ENCODE measurements around the gene TAF11L7.
"Not testable (repeated sequence)": the region's sequence is repeated elsewhere in the genome, so short reads cannot be mapped to it uniquely, and the experiment has no call there.

Gene TAF11L7

DNA sequence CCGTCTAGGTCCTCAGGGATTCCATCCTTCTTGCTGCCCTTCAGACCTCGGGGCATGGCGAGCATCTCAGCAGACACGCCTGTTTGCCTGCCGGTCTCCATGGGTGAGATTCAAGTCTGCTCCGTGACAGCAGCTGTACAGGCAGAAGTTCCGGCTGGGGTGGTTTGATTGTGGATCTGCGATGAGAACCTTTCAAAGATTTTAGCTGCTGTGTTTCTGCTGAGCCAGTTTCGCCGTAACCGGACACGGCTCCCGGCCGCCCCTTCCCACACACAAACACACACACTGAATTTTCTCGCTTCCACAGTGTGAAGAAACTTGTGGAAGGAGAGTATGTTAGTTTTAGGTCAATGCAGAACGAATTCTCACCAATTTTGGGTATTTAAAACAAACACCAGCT is at the start of gene TAF11L7:
Gene TAF11L7, minus strand, starts transcription at position 101 of the 400 bp plus-strand sequence.
- H3K4me3 ChIP-seq (ENCODE audit: low read depth, low read length); DNase-seq (ENCODE audit: low read depth): not testable (repeated sequence)

DNA sequence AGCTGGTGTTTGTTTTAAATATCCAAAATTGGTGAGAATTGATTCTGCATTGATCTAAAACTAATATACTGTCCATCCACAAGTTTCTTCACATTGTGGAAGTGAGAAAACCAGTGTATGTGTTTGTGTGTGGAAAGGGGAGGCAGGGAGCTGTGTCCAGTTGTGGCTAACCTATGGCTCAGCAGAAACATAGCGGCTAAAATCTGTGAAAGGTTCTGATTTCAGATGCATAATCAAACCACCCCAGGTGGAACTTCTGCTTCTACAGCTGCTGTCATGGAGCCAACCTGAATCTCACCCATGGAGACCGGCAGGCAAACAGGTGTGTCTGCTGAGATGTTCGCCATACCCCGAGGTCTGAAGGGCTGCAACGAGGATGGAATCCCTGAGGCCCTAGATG is 48.6 kb upstream of the TAF11L7 start, which contains the start of gene TAF11L14:
Gene TAF11L14, plus strand, starts transcription at position 301 of the 400 bp plus-strand sequence.
- TF ChIP-seq, protein P1, sequence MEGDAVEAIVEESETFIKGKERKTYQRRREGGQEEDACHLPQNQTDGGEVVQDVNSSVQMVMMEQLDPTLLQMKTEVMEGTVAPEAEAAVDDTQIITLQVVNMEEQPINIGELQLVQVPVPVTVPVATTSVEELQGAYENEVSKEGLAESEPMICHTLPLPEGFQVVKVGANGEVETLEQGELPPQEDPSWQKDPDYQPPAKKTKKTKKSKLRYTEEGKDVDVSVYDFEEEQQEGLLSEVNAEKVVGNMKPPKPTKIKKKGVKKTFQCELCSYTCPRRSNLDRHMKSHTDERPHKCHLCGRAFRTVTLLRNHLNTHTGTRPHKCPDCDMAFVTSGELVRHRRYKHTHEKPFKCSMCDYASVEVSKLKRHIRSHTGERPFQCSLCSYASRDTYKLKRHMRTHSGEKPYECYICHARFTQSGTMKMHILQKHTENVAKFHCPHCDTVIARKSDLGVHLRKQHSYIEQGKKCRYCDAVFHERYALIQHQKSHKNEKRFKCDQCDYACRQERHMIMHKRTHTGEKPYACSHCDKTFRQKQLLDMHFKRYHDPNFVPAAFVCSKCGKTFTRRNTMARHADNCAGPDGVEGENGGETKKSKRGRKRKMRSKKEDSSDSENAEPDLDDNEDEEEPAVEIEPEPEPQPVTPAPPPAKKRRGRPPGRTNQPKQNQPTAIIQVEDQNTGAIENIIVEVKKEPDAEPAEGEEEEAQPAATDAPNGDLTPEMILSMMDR (IDR thresholded peaks at IDR 0.05; ENCODE audit: control insufficient read depth, extremely low read depth, insufficient read depth), result no peak
- H3K4me3 ChIP-seq (ENCODE audit: low read depth, low read length), result no peak within 1 kb of the TSS
- no peak for DNase-seq (ENCODE audit: low read depth)

DNA sequence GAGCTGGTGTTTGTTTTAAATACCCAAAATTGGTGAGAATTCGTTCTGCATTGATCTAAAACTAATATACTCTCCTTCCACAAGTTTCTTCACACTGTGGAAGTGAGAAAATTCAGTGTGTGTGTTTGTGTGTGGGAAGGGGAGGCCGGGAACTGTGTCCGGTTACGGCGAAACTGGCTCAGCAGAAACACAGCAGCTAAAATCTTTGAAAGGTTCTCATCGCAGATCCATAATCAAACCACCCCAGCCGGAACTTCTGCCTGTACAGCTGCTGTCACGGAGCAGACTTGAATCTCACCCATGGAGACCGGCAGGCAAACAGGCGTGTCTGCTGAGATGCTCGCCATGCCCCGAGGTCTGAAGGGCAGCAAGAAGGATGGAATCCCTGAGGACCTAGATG is 46.2 kb upstream of the TAF11L7 start, which contains the start of gene TAF11L13:
Gene TAF11L13, plus strand, starts transcription at position 301 of the 400 bp plus-strand sequence.
- H3K4me3 ChIP-seq (ENCODE audit: low read depth, low read length); DNase-seq (ENCODE audit: low read depth): not testable (repeated sequence)

DNA sequence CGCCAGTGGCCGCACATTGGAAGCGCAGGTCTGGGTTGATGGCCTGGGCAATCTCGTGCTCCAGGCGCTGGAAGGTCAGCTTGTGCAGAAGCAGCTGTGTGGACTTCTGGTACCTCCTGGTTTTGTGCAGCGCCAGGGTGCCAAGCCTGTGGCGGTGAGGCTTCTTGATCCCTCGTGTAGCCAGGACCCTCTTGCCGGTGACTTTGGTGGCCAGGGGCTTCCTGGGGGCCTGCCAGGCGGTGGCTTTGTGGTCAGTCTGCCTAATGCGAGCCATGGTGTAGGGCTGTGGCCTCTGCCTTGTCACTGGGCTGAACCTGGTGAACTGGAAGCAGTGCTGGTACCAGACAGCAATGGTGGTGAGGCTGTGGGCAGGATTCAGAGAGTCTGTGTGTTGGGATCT is 40.1 kb upstream of the TAF11L7 start:
- DNase-seq (ENCODE audit: low read depth), result no peak
- H3K4me3 ChIP-seq (ENCODE audit: low read depth, low read length), result no peak overlapping the region
- TF ChIP-seq, protein P1 (IDR thresholded peaks at IDR 0.05; ENCODE audit: control insufficient read depth, extremely low read depth, insufficient read depth), result no peak

DNA sequence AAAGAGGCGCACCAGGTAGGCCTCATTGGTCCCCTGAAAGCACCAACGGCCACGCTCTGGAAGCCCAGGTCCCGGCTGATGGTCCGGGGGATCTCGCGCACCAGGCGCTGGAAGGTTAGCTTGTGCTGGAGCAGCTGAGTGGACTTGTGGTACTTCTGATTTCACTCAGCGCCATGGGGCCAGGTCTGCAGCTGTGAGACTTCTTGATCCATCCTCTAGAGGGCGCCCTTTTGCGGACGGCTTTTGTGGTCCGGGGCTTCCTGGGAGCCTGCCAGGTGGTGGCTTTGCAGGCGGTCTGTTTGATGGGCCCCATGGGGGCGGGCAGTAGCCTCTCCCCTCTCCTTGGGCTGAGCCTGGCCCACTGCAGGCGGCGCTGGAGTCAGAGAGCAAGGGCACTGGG is 35.1 kb upstream of the TAF11L7 start:
- no peak for DNase-seq (ENCODE audit: low read depth)
- TF ChIP-seq, protein P1 (IDR thresholded peaks at IDR 0.05; ENCODE audit: control insufficient read depth, extremely low read depth, insufficient read depth), result peak; percentile 10; the same call in 1 of the 2 replicates
- no peak overlapping the region for H3K4me3 ChIP-seq (ENCODE audit: low read depth, low read length)

DNA sequence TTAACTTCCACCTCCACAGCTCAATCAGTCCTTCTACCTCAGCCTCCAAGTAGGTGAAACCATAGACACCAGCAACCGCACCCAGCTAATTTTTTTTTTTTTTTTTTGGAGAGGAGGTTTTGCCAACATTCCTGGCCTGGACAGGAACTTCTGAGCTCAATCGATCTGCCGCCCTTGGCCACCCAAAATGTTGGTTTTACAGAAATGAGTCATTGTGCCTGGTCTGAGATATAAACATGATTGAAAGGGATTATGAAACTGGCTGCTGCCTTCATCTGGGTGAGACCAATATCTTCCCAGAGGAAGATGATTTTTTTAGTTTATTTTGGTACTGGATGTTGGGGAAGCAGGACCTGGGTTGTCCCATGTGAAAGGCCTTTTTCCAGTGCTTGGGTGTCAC is 33.8 kb upstream of the TAF11L7 start:
- H3K4me3 ChIP-seq (ENCODE audit: low read depth, low read length), result no peak overlapping the region
- DNase-seq (ENCODE audit: low read depth), result no peak
- TF ChIP-seq, protein P1 (IDR thresholded peaks at IDR 0.05; ENCODE audit: control insufficient read depth, extremely low read depth, insufficient read depth), result no peak

DNA sequence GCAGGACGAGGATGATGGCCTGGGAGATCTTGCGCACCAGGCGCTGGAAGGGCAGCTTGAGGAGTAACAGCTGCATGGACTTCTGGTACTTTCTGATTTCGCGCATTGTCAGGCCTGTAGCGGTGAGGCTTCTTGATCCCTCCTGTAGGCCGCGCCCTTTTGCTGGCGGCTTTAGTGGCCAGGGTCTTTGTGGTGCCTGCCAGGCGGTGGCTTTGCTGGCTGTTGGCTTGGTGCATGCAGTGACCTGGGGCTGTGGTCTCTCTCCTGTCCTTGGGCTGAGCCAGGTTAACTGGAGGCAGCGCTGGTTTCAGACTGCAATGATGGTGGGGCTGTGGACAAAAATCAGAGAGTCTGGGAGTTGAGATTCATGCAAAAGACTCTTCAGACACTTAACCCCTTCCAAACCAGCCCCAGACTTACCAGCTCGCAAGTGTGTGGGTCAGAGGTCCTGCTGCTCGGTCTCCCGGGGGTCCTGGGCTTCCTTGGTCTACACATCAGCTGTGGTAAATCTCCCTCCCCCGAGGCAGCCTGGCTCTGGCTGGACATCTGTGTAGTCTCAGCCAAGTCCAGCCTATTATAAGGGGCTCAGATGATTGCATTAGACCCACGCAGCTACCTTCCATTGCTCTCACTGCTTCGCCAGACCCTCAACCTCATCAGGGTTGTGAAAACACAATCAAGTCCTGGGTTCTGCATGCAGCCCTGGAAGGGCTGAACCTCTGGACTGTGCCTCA is 29.5 kb upstream of the TAF11L7 start:
- H3K4me3 ChIP-seq (ENCODE audit: low read depth, low read length), result no peak overlapping the region
- TF ChIP-seq, protein P1 (IDR thresholded peaks at IDR 0.05; ENCODE audit: control insufficient read depth, extremely low read depth, insufficient read depth), result no peak
- DNase-seq (ENCODE audit: low read depth), result no peak

DNA sequence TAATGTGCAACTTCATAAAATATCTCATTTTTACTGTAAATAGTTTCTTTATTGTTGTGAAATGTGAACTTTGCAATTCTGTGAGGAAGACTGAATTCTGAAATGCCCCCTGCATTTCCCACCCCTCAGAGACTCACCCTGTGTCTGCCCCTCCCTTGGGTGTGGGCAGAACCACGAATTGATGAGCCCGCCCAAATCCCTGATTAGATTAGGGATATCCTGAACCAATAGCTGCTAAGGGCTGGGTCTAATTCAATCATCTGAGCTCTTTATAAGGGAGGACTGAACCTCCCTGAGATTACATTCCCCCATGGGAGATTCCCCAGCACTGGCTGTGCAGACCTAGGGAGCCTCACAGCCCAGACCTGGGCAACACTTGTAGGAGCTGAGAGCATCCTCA is 24.5 kb upstream of the TAF11L7 start, which contains the start of gene TAF11L12:
Gene TAF11L12, plus strand, starts transcription at position 301 of the 400 bp plus-strand sequence.
- not testable (repeated sequence) for H3K4me3 ChIP-seq (ENCODE audit: low read depth, low read length); DNase-seq (ENCODE audit: low read depth)

DNA sequence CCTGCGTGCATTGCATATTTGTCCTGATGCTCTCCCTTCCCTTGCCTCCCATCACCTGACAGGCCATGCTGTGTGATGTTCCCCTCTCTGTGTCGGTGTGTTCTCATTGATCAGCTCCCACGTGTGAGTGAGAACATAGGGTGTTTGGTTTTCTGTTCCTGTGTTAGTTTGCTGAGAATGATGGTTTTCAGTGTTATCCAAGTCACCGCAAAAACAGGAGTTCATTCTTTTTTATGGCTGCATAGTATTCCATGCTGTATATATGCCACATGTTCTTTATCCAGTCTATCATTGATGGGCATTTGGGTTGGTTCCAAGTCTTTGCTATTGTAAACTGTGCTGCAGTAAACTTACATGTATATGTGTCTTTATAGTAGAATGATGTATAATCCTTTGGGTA is 21.9 kb upstream of the TAF11L7 start:
- not testable (repeated sequence) for H3K4me3 ChIP-seq (ENCODE audit: low read depth, low read length); DNase-seq (ENCODE audit: low read depth)

All from LNCaP clone FGC (cell line).